Suprapubic skin (tissue), 4 donors: ENCODE results near the gene ADGRA1.

Experiments used
- EP300 ChIP-seq: sonication (generic); formaldehyde crosslinking; IDR thresholded peaks from one replicate; pipeline ENCODE4 v1.6.1; 2017; ENCODE audit warnings: antibody characterized with exemption
- POLR2A ChIP-seq, 2 donors: fragments of 450-650 bp; IDR thresholded peaks; one replicate each; pipeline ENCODE4 v1.6.1; 2017; ENCODE audit warnings: antibody characterized with exemption in 2 of 2, mild to moderate bottlenecking in 2 of 2, moderate library complexity in 2 of 2
- POLR2AphosphoS5 ChIP-seq, 3 donors: sonication (generic); formaldehyde crosslinking; IDR thresholded peaks; one replicate each; pipeline ENCODE4 v1.6.1; 2017; ENCODE audit warnings: antibody characterized with exemption in 3 of 3
- TF ChIP-seq, protein P1 (sequence below), 2 donors: fragments of 200-600 bp in 1 of 2; fragments of 450-650 bp in 1 of 2; sonication (generic) in 1 of 2; IDR thresholded peaks; one replicate each; pipeline ENCODE4 v1.5.1; 2016 to 2019; ENCODE audit warnings: antibody characterized with exemption in 2 of 2, mild to moderate bottlenecking in 1 of 2, moderate library complexity in 1 of 2

DNA sequence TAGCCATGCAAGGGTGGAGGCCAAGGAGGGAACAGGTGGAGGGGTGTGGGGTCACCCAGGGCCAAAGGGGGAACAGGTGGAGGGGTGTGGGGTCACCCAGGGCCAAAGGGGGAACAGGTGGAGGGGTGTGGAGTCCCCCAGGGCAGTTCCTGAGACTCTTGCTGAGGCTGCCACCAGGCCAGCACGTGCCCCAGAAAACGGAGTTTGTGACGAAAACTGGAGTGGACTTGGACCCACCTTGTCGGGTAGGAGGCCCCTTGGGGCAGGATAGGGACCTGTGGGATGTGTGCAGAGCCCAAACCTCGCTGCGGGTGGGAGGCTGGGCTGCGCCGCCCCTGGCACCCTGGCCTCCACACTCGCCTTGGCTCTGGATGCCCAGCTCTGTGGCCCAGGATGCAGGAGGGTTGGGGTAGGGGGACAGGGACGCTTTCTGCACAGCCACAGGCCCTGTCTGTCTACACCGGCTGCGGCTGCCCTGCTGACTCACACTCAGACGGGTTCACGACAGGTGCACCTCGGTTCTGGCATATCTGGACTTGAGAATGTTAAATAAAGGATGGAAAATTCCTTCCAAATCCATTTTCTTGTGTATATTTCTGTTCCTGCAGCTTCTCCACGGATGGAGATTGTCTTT is 562 bp upstream of the ADGRA1 start:
- TF ChIP-seq, protein P1, sequence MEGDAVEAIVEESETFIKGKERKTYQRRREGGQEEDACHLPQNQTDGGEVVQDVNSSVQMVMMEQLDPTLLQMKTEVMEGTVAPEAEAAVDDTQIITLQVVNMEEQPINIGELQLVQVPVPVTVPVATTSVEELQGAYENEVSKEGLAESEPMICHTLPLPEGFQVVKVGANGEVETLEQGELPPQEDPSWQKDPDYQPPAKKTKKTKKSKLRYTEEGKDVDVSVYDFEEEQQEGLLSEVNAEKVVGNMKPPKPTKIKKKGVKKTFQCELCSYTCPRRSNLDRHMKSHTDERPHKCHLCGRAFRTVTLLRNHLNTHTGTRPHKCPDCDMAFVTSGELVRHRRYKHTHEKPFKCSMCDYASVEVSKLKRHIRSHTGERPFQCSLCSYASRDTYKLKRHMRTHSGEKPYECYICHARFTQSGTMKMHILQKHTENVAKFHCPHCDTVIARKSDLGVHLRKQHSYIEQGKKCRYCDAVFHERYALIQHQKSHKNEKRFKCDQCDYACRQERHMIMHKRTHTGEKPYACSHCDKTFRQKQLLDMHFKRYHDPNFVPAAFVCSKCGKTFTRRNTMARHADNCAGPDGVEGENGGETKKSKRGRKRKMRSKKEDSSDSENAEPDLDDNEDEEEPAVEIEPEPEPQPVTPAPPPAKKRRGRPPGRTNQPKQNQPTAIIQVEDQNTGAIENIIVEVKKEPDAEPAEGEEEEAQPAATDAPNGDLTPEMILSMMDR (IDR thresholded peaks at IDR 0.05), result no peak
- TF ChIP-seq POLR2A (IDR thresholded peaks at IDR 0.05) (no peak), POLR2AphosphoS5 (IDR thresholded peaks at IDR 0.05) (no peak), EP300 (no peak)
